A549 (cell line): ENCODE data around the gene TBX2. TPM values are rescaled to one million over a fixed set of nuclear protein-coding genes. Genes with fewer than 3 reads are reported as not detected.

ENCODE experiments used
- ATAC-seq, 2 experiments: fragments of 200-7000 bp in 1 of 2; fragments of >200 bp in 1 of 2; cut with Nextera tagmentation in 1 of 2; cut with Tn5 transposase in 1 of 2; 3 replicates each; pipeline versions ENCODE4 v1.8.0 to v1.9.1; 2018 to 2020; ENCODE audit warnings: mild to moderate bottlenecking in 1 of 2, moderate library complexity in 1 of 2
- CTCF ChIA-PET: fragments of 300-600 bp; sonication (Branson Sonifier 250); formaldehyde crosslinking; extraction: SDS; loops from one replicate; lab custom pipeline; 2021; ENCODE audit warnings: antibody characterized with exemption, inconsistent platforms; lab: Yijun Ruan, JAX
- POLR2A ChIA-PET: fragments of 350-600 bp; formaldehyde crosslinking; extraction: SDS; loops from one replicate; lab custom pipeline; 2021; ENCODE audit warnings: antibody characterized with exemption, inconsistent platforms; lab: Yijun Ruan, JAX
- DNase-seq, 2 experiments: peaks; one replicate each; pipeline versions ENCODE4 v3.0.0 to v3.0.0-alpha.2; 2011 to 2016; ENCODE audit warnings: low read depth in 1 of 2, low spot score in 1 of 2
- FAIRE-seq: peaks from 2 replicates; lab custom pipeline; 2011; peaks lifted over from hg19 to GRCh38; lab: Jason Lieb, UNC
- H3K27ac ChIP-seq, 2 experiments: fragments of >200 bp; sonication (Bioruptor Twin); formaldehyde crosslinking; 3 replicates each; pipeline ENCODE4 v1.5.1; 2016 to 2017
- H3K4me1 ChIP-seq: fragments of >200 bp; sonication (Bioruptor Twin); formaldehyde crosslinking; 3 replicates; pipeline ENCODE4 v1.6.1; 2016
- H3K4me2 ChIP-seq: fragments of >200 bp; sonication (Bioruptor Twin); formaldehyde crosslinking; 3 replicates; pipeline ENCODE4 v1.6.1; 2016
- H3K4me3 ChIP-seq: fragments of >200 bp; sonication (Bioruptor Twin); formaldehyde crosslinking; 3 replicates; pipeline ENCODE4 v1.5.1; 2016
- H3K9me3 ChIP-seq: fragments of >200 bp; sonication (Bioruptor Twin); formaldehyde crosslinking; 3 replicates; pipeline ENCODE4 v1.6.1; 2016
- CHD4 ChIP-seq: fragments of 200-600 bp; sonication (generic); IDR thresholded peaks from 2 replicates; pipeline ENCODE4 v1.6.1; 2016; ENCODE audit warnings: antibody characterized with exemption, mild to moderate bottlenecking, borderline replicate concordance
- ELK1 ChIP-seq: fragments of 150-350 bp; IDR thresholded peaks from 2 replicates; pipeline ENCODE4 v1.6.1; 2014; ENCODE audit warnings: low read depth, mild to moderate bottlenecking, low read length
- FOSL2 ChIP-seq, 2 experiments: fragments of 450-650 bp in 1 of 2; fragments of >200 bp in 1 of 2; sonication (Bioruptor Twin) in 1 of 2; formaldehyde crosslinking; IDR thresholded peaks; 2 replicates each; pipeline versions ENCODE4 v1.5.0 to v1.6.1; 2016 to 2020; ENCODE audit warnings: mild to moderate bottlenecking in 1 of 2, moderate library complexity in 1 of 2
- HDAC2 ChIP-seq: fragments of 200-600 bp; sonication (generic); IDR thresholded peaks from 2 replicates; pipeline ENCODE4 v1.6.1; 2016
- HMGXB4 ChIP-seq: fragments of 250-450 bp; sonication (Bioruptor Pico); IDR thresholded peaks from 2 replicates; pipeline ENCODE4 v1.5.0; 2021; ENCODE audit warnings: mild to moderate bottlenecking, moderate library complexity, borderline replicate concordance
- HOXB13 ChIP-seq: fragments of 250-450 bp; sonication (Bioruptor Pico); IDR thresholded peaks from 2 replicates; pipeline ENCODE4 v1.5.0; 2020; ENCODE audit warnings: low read depth, mild to moderate bottlenecking, moderate library complexity
- JUNB ChIP-seq: fragments of >200 bp; sonication (Bioruptor Twin); formaldehyde crosslinking; IDR thresholded peaks from 2 replicates; pipeline ENCODE4 v1.6.1; 2016
- KDM1A ChIP-seq: fragments of 200-600 bp; sonication (generic); IDR thresholded peaks from 2 replicates; pipeline ENCODE4 v1.6.1; 2016; ENCODE audit warnings: low read depth, mild to moderate bottlenecking
- MAFK ChIP-seq: fragments of 450-650 bp; IDR thresholded peaks from 2 replicates; pipeline ENCODE4 v1.6.1; 2014; ENCODE audit not compliant: partially characterized antibody
- MAX ChIP-seq: IDR thresholded peaks from 2 replicates; pipeline ENCODE4 v1.6.1; 2012
- MAZ ChIP-seq: fragments of 150-350 bp; IDR thresholded peaks from 2 replicates; pipeline ENCODE4 v1.6.1; 2014; ENCODE audit warnings: antibody characterized with exemption, low read depth, low read length, borderline replicate concordance
- NPAS2 ChIP-seq: fragments of 250-450 bp; sonication (Bioruptor Pico); IDR thresholded peaks from 2 replicates; pipeline ENCODE4 v1.8.0; 2022; ENCODE audit warnings: mild to moderate bottlenecking, moderate library complexity, borderline replicate concordance
- PBX3 ChIP-seq: IDR thresholded peaks from 2 replicates; pipeline ENCODE4 v1.6.1; 2012
- POLR2A ChIP-seq: IDR thresholded peaks from 2 replicates; pipeline ENCODE4 v1.6.1; 2012; ENCODE audit warnings: mild to moderate bottlenecking, low read length
- RCOR1 ChIP-seq: fragments of 150-350 bp; IDR thresholded peaks from 2 replicates; pipeline ENCODE4 v1.6.1; 2014; ENCODE audit warnings: antibody characterized with exemption, low read length, low read depth
- RFX5 ChIP-seq: fragments of 450-650 bp; IDR thresholded peaks from 2 replicates; pipeline ENCODE4 v1.7.1; 2014; ENCODE audit warnings: antibody characterized with exemption, mild to moderate bottlenecking, moderate library complexity
- RNF2 ChIP-seq: fragments of 200-600 bp; sonication (generic); IDR thresholded peaks from 2 replicates; pipeline ENCODE4 v1.6.1; 2016; ENCODE audit warnings: low read depth, mild to moderate bottlenecking, antibody characterized with exemption, moderate library complexity, borderline replicate concordance
- TFCP2L1 ChIP-seq: fragments of 250-450 bp; sonication (Bioruptor Pico); IDR thresholded peaks from 2 replicates; pipeline ENCODE4 v1.5.0; 2021; ENCODE audit warnings: mild to moderate bottlenecking
- ZC3H11A ChIP-seq: fragments of 450-650 bp; IDR thresholded peaks from 2 replicates; pipeline ENCODE4 v1.6.1; 2014; ENCODE audit warnings: antibody characterized with exemption, mild to moderate bottlenecking
- ZFP36 ChIP-seq: fragments of 450-650 bp; IDR thresholded peaks from 2 replicates; pipeline ENCODE4 v1.6.1; 2014; ENCODE audit warnings: borderline replicate concordance; ENCODE audit not compliant: partially characterized antibody
- WGBS: methylation state at CpG from one replicate; pipeline ENCODE4 v1.1.6; 2017; ENCODE audit errors: missing lambda C conversion rate; 5-methylcytosine and 5-hydroxymethylcytosine counted together
- polyA plus RNA-seq, 4 experiments: library from polyadenylated mRNA; depleted of rRNA in 3 of 4; stranded (reverse); fragments of >200 nt; fragmentation: RNase III in 1 of 4; extraction: RNeasy Plus Mini Kit Qiagen cat#74134 plus additional on column Dnase treatment in 1 of 4; gene quantifications; 2 replicates in 3 of 4; 3 replicates in 1 of 4; pipeline ENCODE4 v1.2.3, GENCODE V29; 2011 to 2017
- TF ChIP-seq, protein P1 (sequence below): IDR thresholded peaks from 2 replicates; pipeline ENCODE4 v1.6.1; 2012; ENCODE audit warnings: low read depth, borderline replicate concordance

TBX2 gene
- polyA plus RNA-seq, 2 of the 4 experiments (the other 2 are of a cell fraction), result 0.71 to 2.3 TPM

DNA sequence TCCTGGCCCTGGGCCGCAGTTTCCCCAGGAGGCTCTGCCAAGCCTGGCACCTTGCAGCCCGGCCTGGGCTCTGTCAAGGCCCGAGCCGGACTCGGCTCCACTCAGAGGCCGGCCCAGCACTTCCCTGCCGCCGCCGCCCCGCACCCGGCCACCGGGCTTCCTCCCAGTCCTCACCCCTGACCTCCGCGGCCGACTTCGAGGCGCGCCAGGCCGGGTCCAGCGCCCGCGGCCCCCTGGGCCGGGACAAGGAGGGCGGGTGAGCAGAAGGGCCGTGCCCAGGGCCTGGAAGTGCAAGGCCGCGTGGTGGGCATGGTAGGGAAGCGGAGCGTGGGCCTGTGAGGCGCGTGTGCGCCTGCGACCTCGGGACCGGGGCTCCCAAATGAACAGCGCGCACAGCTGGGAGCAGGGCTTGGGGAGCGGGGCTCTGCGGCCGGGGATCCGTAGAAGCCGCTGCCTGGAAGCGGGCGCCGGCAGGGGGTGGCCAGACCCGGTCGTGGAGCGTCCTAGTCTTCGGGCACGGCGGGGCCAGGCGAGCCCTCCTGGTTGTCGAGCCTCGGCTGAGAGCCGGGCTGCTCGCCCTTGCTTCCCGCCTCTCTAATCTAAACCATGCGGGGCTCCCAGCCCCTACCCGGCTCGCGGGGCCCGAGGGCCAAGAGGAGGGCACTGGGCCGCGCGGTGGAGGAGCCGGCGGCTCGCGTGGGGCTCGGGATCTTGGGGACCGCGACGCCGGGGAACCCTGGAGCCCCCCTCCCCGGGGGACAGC is 52.1 kb downstream of the TBX2 start:
- ATAC-seq (no peak), DNase-seq (no peak), FAIRE-seq (no peak)
- ChIA-PET CTCF (interaction anchor here (1.1 to 1.4 kb wide), 2 partner anchors 17 to 40 kb away, joined by 3 read pairs; no protein-coding TSS in a partner anchor), POLR2A (no interaction called here)
- no peaks in the 10 kb centered on the region for H3K4me1 ChIP-seq
- TF ChIP-seq RFX5 (no peak), POLR2A (no peak), ZFP36 (no peak), KDM1A (no peak), JUNB (no peak), RCOR1 (no peak), ZC3H11A (no peak), TFCP2L1 (CRISPR knock-in tag) (no peak)
- H3K27ac ChIP-seq, result no peak overlapping the region
- WGBS, result 90% methylated on average over 69 of the region's 75 CpGs
- H3K4me3 ChIP-seq, result no peak overlapping the region
- no peak overlapping the region for H3K4me2 ChIP-seq
- no peaks in the 10 kb centered on the region for H3K9me3 ChIP-seq

- ChIA-PET POLR2A (no interaction called here), CTCF (interaction anchor here (2.5 kb wide), 1 partner anchor 18 kb away, joined by 6 read pairs; no protein-coding TSS in a partner anchor)
- Histone ChIP-seq H3K9me3 (no peaks in the 10 kb centered on the region), H3K27ac (no peak within 1 kb of the TSS), H3K4me3 (no peak within 1 kb of the TSS), H3K4me2 (no peak within 1 kb of the TSS), H3K4me1 (no peaks in the 10 kb centered on the region)
- FAIRE-seq (peak; percentile 7), ATAC-seq (no peak), DNase-seq (no peak)
- no peak for TF ChIP-seq CHD4
- no peak for TF ChIP-seq MAFK
- TF ChIP-seq HOXB13 (CRISPR knock-in tag), result no peak
- no peak for TF ChIP-seq PBX3
- TF ChIP-seq NPAS2 (CRISPR knock-in tag), result no peak
- TF ChIP-seq, protein P1, sequence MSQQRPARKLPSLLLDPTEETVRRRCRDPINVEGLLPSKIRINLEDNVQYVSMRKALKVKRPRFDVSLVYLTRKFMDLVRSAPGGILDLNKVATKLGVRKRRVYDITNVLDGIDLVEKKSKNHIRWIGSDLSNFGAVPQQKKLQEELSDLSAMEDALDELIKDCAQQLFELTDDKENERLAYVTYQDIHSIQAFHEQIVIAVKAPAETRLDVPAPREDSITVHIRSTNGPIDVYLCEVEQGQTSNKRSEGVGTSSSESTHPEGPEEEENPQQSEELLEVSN, result no peak
- TF ChIP-seq ELK1, result no peak
- no peak for TF ChIP-seq FOSL2 (IDR thresholded peaks at IDR 0.05)
- no peak for TF ChIP-seq FOSL2 (CRISPR knock-in tag; IDR thresholded peaks at IDR 0.05)
- TF ChIP-seq HDAC2, result no peak
- TF ChIP-seq ZFP36, result no peak
- no peak for TF ChIP-seq MAZ
- no peak for TF ChIP-seq RCOR1
- no peak for TF ChIP-seq MAX
- no peak for TF ChIP-seq RNF2
- no peak for TF ChIP-seq HMGXB4
- TF ChIP-seq JUNB, result no peak
- WGBS, result 91% methylated on average over 59 of the region's 59 CpGs
Measured at GRCh38 chr17:61452301-61453290, 53.0 kb downstream of the TBX2 start, which contains the start of gene TBX4. Gene TBX4, plus strand, starts transcription at chr17:61452422. Its CDS starts 4,069 bp downstream, at chr17:61456491.
